ENCODE data around the gene ZNF575. TPM values are rescaled to one million over a fixed set of nuclear protein-coding genes. Genes with fewer than 3 reads are reported as not detected.

ZNF575 gene
- total RNA-seq, 1 donor from 2014 or later: 1.3 TPM

DNA sequence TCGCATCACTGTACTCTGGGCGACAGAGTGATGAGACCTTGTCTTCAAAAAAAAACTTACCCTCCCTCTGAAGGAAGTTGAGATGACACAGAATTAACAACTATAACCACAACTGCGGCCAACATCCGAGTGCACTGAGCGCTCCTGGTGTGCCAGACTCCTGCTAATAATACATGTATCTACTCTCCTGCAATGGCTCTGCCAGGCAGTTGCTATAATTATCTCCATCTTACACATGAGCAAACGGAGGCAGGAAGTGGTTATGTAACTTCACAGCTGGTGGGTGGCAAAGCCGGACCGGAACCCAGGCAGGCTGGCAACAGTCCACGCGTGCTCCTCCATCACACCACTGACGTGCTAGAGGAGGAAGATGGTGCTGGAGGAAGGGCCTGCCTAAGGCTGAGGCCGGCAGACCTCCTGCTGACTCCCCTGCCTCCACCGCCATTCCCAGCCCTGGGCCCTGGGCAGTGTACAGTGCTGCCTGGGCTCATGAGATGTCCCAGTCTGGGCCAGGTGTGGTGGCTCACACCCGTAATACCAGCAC lies 29.8 kb downstream of the ZNF575 start:
- Mint-ChIP-seq H3K36me3 (ENCODE audit: low read depth, unreplicated experiment) (peaks cover 15% of the 10 kb centered on the region), H3K4me1 (ENCODE audit: low read depth, unreplicated experiment) (peaks cover 7% of the 10 kb centered on the region), H3K27me3 (ENCODE audit: low read depth, unreplicated experiment) (no peaks in the 10 kb centered on the region), H3K4me3 (ENCODE audit: unreplicated experiment) (no peak overlapping the region), H3K27ac (ENCODE audit: unreplicated experiment) (no peak overlapping the region), H3K9me3 (ENCODE audit: unreplicated experiment) (peaks cover 2% of the 10 kb centered on the region)
- peak overlapping the region; percentile 57 for H3K27ac ChIP-seq (ENCODE audit: low read depth, low read length)
- H3K4me1 ChIP-seq (ENCODE audit: insufficient read depth, low read length): peaks cover 11% of the 10 kb centered on the region
- H3K9me3 ChIP-seq (ENCODE audit: insufficient read depth, low read depth, low read length): no peaks in the 10 kb centered on the region
- peaks cover 7% of the 10 kb centered on the region for H3K79me2 ChIP-seq (ENCODE audit: insufficient read depth, low read length)
- H3K4me3 ChIP-seq (ENCODE audit: insufficient read depth, low read depth, low read length): no peak overlapping the region
- H3K4me2 ChIP-seq (ENCODE audit: low read length): peak overlapping the region; percentile 43
- no peak overlapping the region for H2AFZ ChIP-seq (ENCODE audit: low read depth, low read length)
- FAIRE-seq: peak; percentile 97
- no peaks in the 10 kb centered on the region for H4K20me1 ChIP-seq (ENCODE audit: insufficient read depth, low read length)
- H3K9ac ChIP-seq (ENCODE audit: low read length): peak overlapping the region; percentile 12
- DNase-seq (ENCODE audit: low read depth): peak; percentile 89
- no peaks in the 10 kb centered on the region for H3K27me3 ChIP-seq (ENCODE audit: insufficient read depth, low read length)
- peaks cover 4% of the 10 kb centered on the region for H3K36me3 ChIP-seq (ENCODE audit: insufficient read depth, low read length)
- TF ChIP-seq, protein P1, sequence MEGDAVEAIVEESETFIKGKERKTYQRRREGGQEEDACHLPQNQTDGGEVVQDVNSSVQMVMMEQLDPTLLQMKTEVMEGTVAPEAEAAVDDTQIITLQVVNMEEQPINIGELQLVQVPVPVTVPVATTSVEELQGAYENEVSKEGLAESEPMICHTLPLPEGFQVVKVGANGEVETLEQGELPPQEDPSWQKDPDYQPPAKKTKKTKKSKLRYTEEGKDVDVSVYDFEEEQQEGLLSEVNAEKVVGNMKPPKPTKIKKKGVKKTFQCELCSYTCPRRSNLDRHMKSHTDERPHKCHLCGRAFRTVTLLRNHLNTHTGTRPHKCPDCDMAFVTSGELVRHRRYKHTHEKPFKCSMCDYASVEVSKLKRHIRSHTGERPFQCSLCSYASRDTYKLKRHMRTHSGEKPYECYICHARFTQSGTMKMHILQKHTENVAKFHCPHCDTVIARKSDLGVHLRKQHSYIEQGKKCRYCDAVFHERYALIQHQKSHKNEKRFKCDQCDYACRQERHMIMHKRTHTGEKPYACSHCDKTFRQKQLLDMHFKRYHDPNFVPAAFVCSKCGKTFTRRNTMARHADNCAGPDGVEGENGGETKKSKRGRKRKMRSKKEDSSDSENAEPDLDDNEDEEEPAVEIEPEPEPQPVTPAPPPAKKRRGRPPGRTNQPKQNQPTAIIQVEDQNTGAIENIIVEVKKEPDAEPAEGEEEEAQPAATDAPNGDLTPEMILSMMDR (IDR thresholded peaks at IDR 0.05; ENCODE audit: insufficient read depth, low read depth, low read length): no peak
- TF ChIP-seq EZH2 (IDR thresholded peaks at IDR 0.05; ENCODE audit: insufficient read depth, low read length): no peak

DNA sequence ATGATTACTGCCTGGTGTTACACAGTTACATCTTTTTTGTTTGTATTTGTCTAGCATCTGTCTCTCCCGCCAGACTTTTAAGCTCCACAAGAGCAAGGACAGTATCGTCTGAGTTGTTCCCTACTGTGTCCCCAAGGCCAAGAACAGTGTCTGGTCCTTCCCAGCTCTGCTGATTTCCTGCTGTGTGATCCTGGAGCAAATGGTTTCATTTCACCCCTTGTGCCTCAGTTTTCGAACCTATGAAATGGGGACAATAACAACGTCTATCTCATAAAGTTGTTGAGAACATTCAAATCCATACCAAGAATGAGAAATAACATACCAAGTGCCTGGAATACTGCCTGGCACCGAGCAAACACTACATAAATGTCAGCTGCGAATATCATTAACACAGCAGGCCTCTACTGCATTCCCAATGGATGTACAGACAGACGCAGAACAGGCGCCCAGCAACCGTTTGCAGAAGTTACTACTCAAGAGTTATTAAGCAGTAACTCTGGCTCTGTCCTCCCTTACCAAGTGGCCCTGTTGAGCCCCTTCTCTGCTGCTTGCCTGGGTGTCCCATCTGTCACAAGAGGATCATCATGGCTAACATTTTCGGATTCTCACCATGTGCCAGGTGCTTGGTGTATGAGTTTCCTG lies 30.9 kb downstream of the ZNF575 start:
- no peaks in the 10 kb centered on the region for H4K20me1 ChIP-seq (ENCODE audit: insufficient read depth, low read length)
- H3K27ac Mint-ChIP-seq (ENCODE audit: unreplicated experiment): no peak overlapping the region
- H3K9ac ChIP-seq (ENCODE audit: low read length): no peak overlapping the region
- peaks cover 7% of the 10 kb centered on the region for H3K4me1 Mint-ChIP-seq (ENCODE audit: low read depth, unreplicated experiment)
- TF ChIP-seq, protein P1 (IDR thresholded peaks at IDR 0.05; ENCODE audit: insufficient read depth, low read depth, low read length): no peak
- TF ChIP-seq EZH2 (IDR thresholded peaks at IDR 0.05; ENCODE audit: insufficient read depth, low read length): no peak
- H3K36me3 Mint-ChIP-seq (ENCODE audit: low read depth, unreplicated experiment): peaks cover 15% of the 10 kb centered on the region
- DNase-seq (ENCODE audit: low read depth): no peak
- H3K4me1 ChIP-seq (ENCODE audit: insufficient read depth, low read length): peaks cover 11% of the 10 kb centered on the region
- FAIRE-seq: no peak
- no peak overlapping the region for H3K4me3 Mint-ChIP-seq (ENCODE audit: unreplicated experiment)
- no peak overlapping the region for H3K4me2 ChIP-seq (ENCODE audit: low read length)
- peaks cover 2% of the 10 kb centered on the region for H3K9me3 Mint-ChIP-seq (ENCODE audit: unreplicated experiment)
- H3K79me2 ChIP-seq (ENCODE audit: insufficient read depth, low read length): peaks cover 7% of the 10 kb centered on the region
- H3K9me3 ChIP-seq (ENCODE audit: insufficient read depth, low read depth, low read length): no peaks in the 10 kb centered on the region
- H3K27me3 ChIP-seq (ENCODE audit: insufficient read depth, low read length): no peaks in the 10 kb centered on the region
- no peak overlapping the region for H2AFZ ChIP-seq (ENCODE audit: low read depth, low read length)
- H3K4me3 ChIP-seq (ENCODE audit: insufficient read depth, low read depth, low read length): no peak overlapping the region
- peaks cover 4% of the 10 kb centered on the region for H3K36me3 ChIP-seq (ENCODE audit: insufficient read depth, low read length)
- no peaks in the 10 kb centered on the region for H3K27me3 Mint-ChIP-seq (ENCODE audit: low read depth, unreplicated experiment)
- H3K27ac ChIP-seq (ENCODE audit: low read depth, low read length): no peak overlapping the region

DNA sequence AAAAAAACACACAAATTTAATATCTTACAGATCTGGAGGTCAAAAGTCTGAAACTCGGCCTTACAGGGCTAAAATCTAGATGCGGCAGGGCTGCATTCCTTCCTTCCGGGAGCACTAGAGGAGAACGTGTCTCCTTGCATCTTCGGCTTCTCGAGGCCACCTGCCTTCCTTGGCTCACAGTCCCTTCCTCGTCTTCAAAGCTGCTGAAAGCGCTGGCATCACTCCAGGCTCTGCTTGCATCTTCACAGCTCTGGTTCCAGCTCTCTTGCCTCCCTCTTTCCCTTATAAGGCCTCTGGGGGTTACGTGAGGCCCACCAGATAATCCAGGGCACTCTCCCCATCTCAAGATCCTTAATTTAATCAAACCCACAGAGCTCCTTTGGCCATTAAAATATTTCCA lies 31.8 kb downstream of the ZNF575 start:
- peak overlapping the region; percentile 27 for H3K27ac Mint-ChIP-seq (ENCODE audit: unreplicated experiment)
- FAIRE-seq: no peak
- no peaks in the 10 kb centered on the region for H3K27me3 Mint-ChIP-seq (ENCODE audit: low read depth, unreplicated experiment)

More for the DNA sequence above, 31.8 kb downstream of the ZNF575 start:
- Histone ChIP-seq H2AFZ (ENCODE audit: low read depth, low read length) (no peak overlapping the region), H4K20me1 (ENCODE audit: insufficient read depth, low read length) (peaks cover 4% of the 10 kb centered on the region), H3K79me2 (ENCODE audit: insufficient read depth, low read length) (peaks cover 7% of the 10 kb centered on the region), H3K4me1 (ENCODE audit: insufficient read depth, low read length) (peaks cover 11% of the 10 kb centered on the region), H3K4me3 (ENCODE audit: insufficient read depth, low read depth, low read length) (no peak overlapping the region), H3K27ac (ENCODE audit: low read depth, low read length) (no peak overlapping the region), H3K9me3 (ENCODE audit: insufficient read depth, low read depth, low read length) (no peaks in the 10 kb centered on the region), H3K36me3 (ENCODE audit: insufficient read depth, low read length) (peaks cover 6% of the 10 kb centered on the region), H3K27me3 (ENCODE audit: insufficient read depth, low read length) (no peaks in the 10 kb centered on the region), H3K4me2 (ENCODE audit: low read length) (no peak overlapping the region), H3K9ac (ENCODE audit: low read length) (no peak overlapping the region)
- no peak overlapping the region for H3K4me3 Mint-ChIP-seq (ENCODE audit: unreplicated experiment)
- H3K4me1 Mint-ChIP-seq (ENCODE audit: low read depth, unreplicated experiment): peaks cover 7% of the 10 kb centered on the region
- peaks cover 15% of the 10 kb centered on the region for H3K36me3 Mint-ChIP-seq (ENCODE audit: low read depth, unreplicated experiment)
- DNase-seq (ENCODE audit: low read depth): no peak
- TF ChIP-seq EZH2 (IDR thresholded peaks at IDR 0.05; ENCODE audit: insufficient read depth, low read length): no peak
- TF ChIP-seq, protein P1 (IDR thresholded peaks at IDR 0.05; ENCODE audit: insufficient read depth, low read depth, low read length): no peak
- peaks cover 2% of the 10 kb centered on the region for H3K9me3 Mint-ChIP-seq (ENCODE audit: unreplicated experiment)
